Type B pancreatic cell (in vitro differentiated cells): Measurements from ENCODE around the gene RASIP1. TPM values are rescaled to one million over a fixed set of nuclear protein-coding genes. Genes with fewer than 3 reads are reported as not detected.

Experiments
- DNase-seq: peaks from one replicate; pipeline ENCODE4 v3.0.0; 2021; ENCODE audit warnings: mixed read lengths; ENCODE audit not compliant: unreplicated experiment; ENCODE audit errors: extremely low spot score
- H3K27ac Mint-ChIP-seq: 2 replicates; pipeline ENCODE4 v1.8.0; 2021; ENCODE audit warnings: mild to moderate bottlenecking, mixed read lengths
- H3K27me3 Mint-ChIP-seq: 2 replicates; pipeline ENCODE4 v1.8.0; 2021; ENCODE audit warnings: mixed read lengths
- H3K36me3 Mint-ChIP-seq: 2 replicates; pipeline ENCODE4 v1.8.0; 2021; ENCODE audit warnings: mixed read lengths
- H3K4me1 Mint-ChIP-seq: one replicate; pipeline ENCODE4 v1.8.0; 2021; ENCODE audit warnings: mixed read lengths; ENCODE audit not compliant: unreplicated experiment
- H3K4me3 Mint-ChIP-seq: 2 replicates; pipeline ENCODE4 v1.8.0; 2021; ENCODE audit warnings: mild to moderate bottlenecking, mixed read lengths
- H3K9me3 Mint-ChIP-seq: 2 replicates; pipeline ENCODE4 v1.8.0; 2021; ENCODE audit warnings: mixed read lengths
- total RNA-seq: library from RNA; stranded (reverse); gene quantifications from 2 replicates; pipeline ENCODE4 v1.2.1, GENCODE V29; 2021; ENCODE audit warnings: low replicate concordance
- TF ChIP-seq, protein P1 (sequence below): fragments of 200-600 bp; sonication (generic); conservative IDR thresholded peaks from 2 replicates; pipeline ENCODE4 v1.5.0; 2021; ENCODE audit warnings: antibody characterized with exemption, mild to moderate bottlenecking

RASIP1 gene
- total RNA-seq, 1 donor from 2014 or later, result 4.6 TPM

DNA sequence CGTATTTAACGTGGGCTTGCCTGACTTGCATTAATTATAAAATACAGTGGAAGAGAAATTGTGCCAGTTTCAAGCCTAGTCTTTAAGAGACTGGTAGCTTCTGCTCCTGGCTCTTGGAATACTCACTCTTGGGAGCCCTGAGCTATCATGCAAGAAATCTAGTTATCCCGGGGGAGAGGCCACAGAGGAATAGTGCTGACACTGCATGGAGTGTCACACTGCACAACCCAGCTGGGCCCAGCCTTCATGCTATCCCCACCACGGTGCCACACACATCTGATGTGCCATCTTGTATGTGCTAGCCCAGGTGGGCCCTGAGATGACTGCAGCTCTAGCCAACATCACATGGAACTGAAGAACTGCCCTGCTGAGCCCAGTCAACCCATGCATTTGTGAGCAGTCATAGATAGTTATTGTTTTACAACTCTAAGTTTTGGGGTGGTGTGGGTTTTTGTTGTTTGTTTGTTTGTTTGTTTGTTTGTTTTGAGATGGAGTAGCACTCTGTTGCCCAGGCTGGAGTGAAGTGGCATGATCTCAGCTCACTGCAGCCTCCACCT, 29.2 kb downstream of the RASIP1 start:
- TF ChIP-seq, protein P1, sequence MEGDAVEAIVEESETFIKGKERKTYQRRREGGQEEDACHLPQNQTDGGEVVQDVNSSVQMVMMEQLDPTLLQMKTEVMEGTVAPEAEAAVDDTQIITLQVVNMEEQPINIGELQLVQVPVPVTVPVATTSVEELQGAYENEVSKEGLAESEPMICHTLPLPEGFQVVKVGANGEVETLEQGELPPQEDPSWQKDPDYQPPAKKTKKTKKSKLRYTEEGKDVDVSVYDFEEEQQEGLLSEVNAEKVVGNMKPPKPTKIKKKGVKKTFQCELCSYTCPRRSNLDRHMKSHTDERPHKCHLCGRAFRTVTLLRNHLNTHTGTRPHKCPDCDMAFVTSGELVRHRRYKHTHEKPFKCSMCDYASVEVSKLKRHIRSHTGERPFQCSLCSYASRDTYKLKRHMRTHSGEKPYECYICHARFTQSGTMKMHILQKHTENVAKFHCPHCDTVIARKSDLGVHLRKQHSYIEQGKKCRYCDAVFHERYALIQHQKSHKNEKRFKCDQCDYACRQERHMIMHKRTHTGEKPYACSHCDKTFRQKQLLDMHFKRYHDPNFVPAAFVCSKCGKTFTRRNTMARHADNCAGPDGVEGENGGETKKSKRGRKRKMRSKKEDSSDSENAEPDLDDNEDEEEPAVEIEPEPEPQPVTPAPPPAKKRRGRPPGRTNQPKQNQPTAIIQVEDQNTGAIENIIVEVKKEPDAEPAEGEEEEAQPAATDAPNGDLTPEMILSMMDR, result no peak
- H3K4me3 Mint-ChIP-seq, result peak overlapping the region; percentile 65
- peaks cover 23% of the 10 kb centered on the region for H3K4me1 Mint-ChIP-seq
- H3K27me3 Mint-ChIP-seq, result no peaks in the 10 kb centered on the region
- no peak for DNase-seq
- H3K9me3 Mint-ChIP-seq, result no peaks in the 10 kb centered on the region
- H3K36me3 Mint-ChIP-seq, result peaks cover 3% of the 10 kb centered on the region
- H3K27ac Mint-ChIP-seq, result no peak overlapping the region

- DNase-seq, result no peak
- H3K4me3 Mint-ChIP-seq, result no peak overlapping the region
These were observed 31.9 kb downstream of the RASIP1 start for GRCh38 chr19:48708471-48708870.

GRCh38 chr19:48705431-48705830, 35.0 kb downstream of the RASIP1 start:
- H3K4me3 Mint-ChIP-seq, result no peak overlapping the region
- H3K27ac Mint-ChIP-seq, result no peak overlapping the region
- peaks cover 10% of the 10 kb centered on the region for H3K36me3 Mint-ChIP-seq
- H3K4me1 Mint-ChIP-seq, result peaks cover 7% of the 10 kb centered on the region
- no peaks in the 10 kb centered on the region for H3K9me3 Mint-ChIP-seq
- TF ChIP-seq, protein P1, result no peak
- DNase-seq, result no peak
- no peaks in the 10 kb centered on the region for H3K27me3 Mint-ChIP-seq

More at GRCh38 chr19:48708471-48708870, 31.9 kb downstream of the RASIP1 start:
- TF ChIP-seq, protein P1, result no peak
- Mint-ChIP-seq H3K36me3 (peaks cover 6% of the 10 kb centered on the region), H3K27me3 (no peaks in the 10 kb centered on the region), H3K9me3 (no peaks in the 10 kb centered on the region), H3K4me1 (peaks cover 13% of the 10 kb centered on the region), H3K27ac (no peak overlapping the region)

DNA sequence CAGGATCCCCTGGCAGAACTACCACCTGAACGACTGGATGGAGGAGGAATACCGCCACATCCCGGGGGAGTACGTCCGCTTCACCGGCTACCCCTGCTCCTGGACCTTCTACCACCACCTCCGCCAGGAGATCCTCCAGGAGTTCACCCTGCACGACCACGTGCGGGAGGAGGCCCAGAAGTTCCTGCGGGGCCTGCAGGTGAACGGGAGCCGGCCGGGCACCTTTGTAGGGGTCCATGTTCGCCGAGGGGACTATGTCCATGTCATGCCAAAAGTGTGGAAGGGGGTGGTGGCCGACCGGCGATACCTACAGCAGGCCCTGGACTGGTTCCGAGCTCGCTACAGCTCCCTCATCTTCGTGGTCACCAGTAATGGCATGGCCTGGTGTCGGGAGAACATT, 37.1 kb downstream of the RASIP1 start:
- H3K27me3 Mint-ChIP-seq, result peaks cover 5% of the 10 kb centered on the region
- H3K4me3 Mint-ChIP-seq, result no peak overlapping the region

DNA sequence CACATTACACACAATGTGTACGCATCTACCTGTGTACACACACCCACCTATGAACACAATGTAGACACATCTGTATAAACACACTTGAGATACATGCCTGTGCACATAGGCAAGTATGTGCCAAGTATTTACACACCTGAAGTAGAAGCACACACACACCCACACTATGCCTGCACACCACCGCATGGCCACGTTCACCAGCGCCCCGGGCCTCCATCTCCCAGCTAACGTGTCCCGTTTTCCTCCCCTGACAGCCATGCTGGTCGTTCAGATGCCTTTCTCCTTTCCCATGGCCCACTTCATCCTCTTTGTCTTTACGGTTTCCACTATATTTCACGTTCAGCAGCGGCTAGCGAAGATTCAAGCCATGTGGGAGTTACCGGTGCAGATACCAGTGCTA, 37.7 kb downstream of the RASIP1 start:
- TF ChIP-seq, protein P1, result no peak
- peaks cover 10% of the 10 kb centered on the region for H3K36me3 Mint-ChIP-seq
- H3K4me3 Mint-ChIP-seq, result no peak overlapping the region
- H3K27ac Mint-ChIP-seq, result no peak overlapping the region
- DNase-seq, result no peak
- H3K9me3 Mint-ChIP-seq, result no peaks in the 10 kb centered on the region
- H3K27me3 Mint-ChIP-seq, result peaks cover 9% of the 10 kb centered on the region
- no peaks in the 10 kb centered on the region for H3K4me1 Mint-ChIP-seq

More for the DNA sequence above, 37.1 kb downstream of the RASIP1 start:
- TF ChIP-seq, protein P1, result no peak
- no peaks in the 10 kb centered on the region for H3K9me3 Mint-ChIP-seq
- DNase-seq, result no peak
- H3K27ac Mint-ChIP-seq, result no peak overlapping the region
- H3K36me3 Mint-ChIP-seq, result peaks cover 10% of the 10 kb centered on the region
- H3K4me1 Mint-ChIP-seq, result peaks cover 2% of the 10 kb centered on the region
